HepG2 (cell line): ENCODE measurements around the gene CFAP97. TPM values are rescaled to one million over a fixed set of nuclear protein-coding genes. Genes with fewer than 3 reads are reported as not detected.
A peak's percentile ranks its signal among the peaks of the same experiment; 100 is the strongest.

Experiments used
- AKAP8 ChIP-seq: sonication (generic); formaldehyde crosslinking; IDR thresholded peaks from 2 replicates; pipeline ENCODE4 v1.5.1; 2020; ENCODE audit warnings: mild to moderate bottlenecking, missing genetic modification reagents
- CENPBD1 ChIP-seq: sonication (generic); formaldehyde crosslinking; IDR thresholded peaks from 2 replicates; pipeline ENCODE4 v1.8.0; 2022; ENCODE audit warnings: missing genetic modification reagents, low read depth, mild to moderate bottlenecking, borderline replicate concordance
- CENPX ChIP-seq: sonication (generic); formaldehyde crosslinking; IDR thresholded peaks from 2 replicates; pipeline ENCODE4 v1.9.0; 2021; ENCODE audit warnings: mild to moderate bottlenecking, missing genetic modification reagents, moderate library complexity
- E2F1 ChIP-seq: sonication (generic); formaldehyde crosslinking; IDR thresholded peaks from 2 replicates; pipeline ENCODE4 v1.5.0; 2020; ENCODE audit warnings: missing genetic modification reagents
- HOXA3 ChIP-seq: sonication (generic); formaldehyde crosslinking; IDR thresholded peaks from 2 replicates; pipeline ENCODE4 v1.5.0; 2020; ENCODE audit warnings: missing genetic modification reagents
- KDM6A ChIP-seq: IDR thresholded peaks from 2 replicates; pipeline ENCODE4 v1.6.1; 2016; ENCODE audit warnings: low read depth
- KLF15 ChIP-seq: sonication (generic); formaldehyde crosslinking; IDR thresholded peaks from 2 replicates; pipeline ENCODE4 v1.8.1; 2023; ENCODE audit warnings: borderline replicate concordance, mild to moderate bottlenecking, inconsistent platforms, missing genetic modification reagents, mixed read lengths
- SP4 ChIP-seq: sonication (generic); formaldehyde crosslinking; IDR thresholded peaks from 2 replicates; pipeline ENCODE4 v1.8.1; 2023; ENCODE audit warnings: mild to moderate bottlenecking, missing genetic modification reagents
- TRAFD1 ChIP-seq: sonication (generic); formaldehyde crosslinking; IDR thresholded peaks from 2 replicates; pipeline ENCODE4 v1.5.1; 2020; ENCODE audit warnings: missing genetic modification reagents, mild to moderate bottlenecking, borderline replicate concordance
- TSC22D2 ChIP-seq: sonication (generic); formaldehyde crosslinking; IDR thresholded peaks from 2 replicates; pipeline ENCODE4 v1.5.1; 2020; ENCODE audit warnings: missing genetic modification reagents, mild to moderate bottlenecking, borderline replicate concordance
- YEATS4 ChIP-seq: sonication (generic); formaldehyde crosslinking; IDR thresholded peaks from 2 replicates; pipeline ENCODE4 v1.4.0; 2020; ENCODE audit warnings: missing genetic modification reagents, borderline replicate concordance
- YY1 ChIP-seq: IDR thresholded peaks from 2 replicates; pipeline ENCODE4 v1.6.1; 2011; ENCODE audit warnings: low read length, low read depth, moderate library complexity, mild to moderate bottlenecking; ENCODE audit not compliant: insufficient read depth, insufficient replicate concordance
- ZBTB25 ChIP-seq: IDR thresholded peaks from 2 replicates; pipeline ENCODE4 v1.6.1; 2018; ENCODE audit warnings: missing genetic modification reagents
- ZFP82 ChIP-seq: sonication (generic); formaldehyde crosslinking; IDR thresholded peaks from 2 replicates; pipeline ENCODE4 v1.5.1; 2020; ENCODE audit warnings: mild to moderate bottlenecking, missing genetic modification reagents, borderline replicate concordance
- ZHX2 ChIP-seq, 2 experiments: sonication (generic) in 1 of 2; formaldehyde crosslinking in 1 of 2; IDR thresholded peaks; 2 replicates each; pipeline versions ENCODE4 v1.6.1 to v1.9.0; 2014 to 2022; ENCODE audit warnings: antibody characterized with exemption in 1 of 2, borderline replicate concordance in 1 of 2, inconsistent platforms in 1 of 2, low read depth in 1 of 2, missing genetic modification reagents in 1 of 2
- ZNF430 ChIP-seq: sonication (generic); formaldehyde crosslinking; IDR thresholded peaks from 2 replicates; pipeline ENCODE4 v1.9.0; 2021; ENCODE audit warnings: mild to moderate bottlenecking, missing genetic modification reagents
- ZNF850 ChIP-seq: sonication (generic); formaldehyde crosslinking; conservative IDR thresholded peaks from 2 replicates; pipeline ENCODE4 v1.9.0; 2021; ENCODE audit warnings: mild to moderate bottlenecking, missing genetic modification reagents
- ZSCAN22 ChIP-seq: sonication (generic); formaldehyde crosslinking; IDR thresholded peaks from 2 replicates; pipeline ENCODE4 v1.4.0; 2020; ENCODE audit warnings: mild to moderate bottlenecking, missing genetic modification reagents
- polyA plus RNA-seq, 8 experiments: library from polyadenylated mRNA; depleted of rRNA in 3 of 8; stranded (reverse) in 7 of 8; unstranded in 1 of 8; fragments of >200 nt; fragmentation: Illumina TruSeq in 4 of 8; extraction: Trizol in 4 of 8; gene quantifications; 2 replicates each; pipeline versions ENCODE4 v1.2.1 to v1.2.3, GENCODE V29; 2011 to 2016; ENCODE audit warnings: low read depth in 4 of 8, missing spikeins in 1 of 8, mixed read lengths in 1 of 8; ENCODE audit not compliant: insufficient read depth in 1 of 8
- total RNA-seq, 5 experiments: library from RNA; depleted of rRNA; stranded (reverse); fragments of >200 nt; fragmentation: Illumina TruSeq; extraction: Trizol; gene quantifications; 2 replicates each; pipeline ENCODE4 v1.2.3, GENCODE V29; 2016; ENCODE audit warnings: low read depth in 1 of 5

The CFAP97 gene
- total and polyA plus RNA-seq, 2 of the 13 experiments (the other 11 are each of a cell fraction or from before 2014, with no cell fraction given), result 32.1 to 44.4 TPM

GRCh38 chr4:185209031-185209851 is 5.4 kb upstream of the CFAP97 start, which contains the start of gene SNX25 (continued):
- TF ChIP-seq TRAFD1 (no peak), KDM6A (CRISPR knock-in tag) (no peak), ZSCAN22 (CRISPR knock-in tag) (no peak), YY1 (no peak), ZNF430 (no peak), CENPBD1 (CRISPR knock-in tag) (no peak; the same call in 1 of the 2 replicates), YEATS4 (CRISPR knock-in tag) (peak; percentile 38; the same call in 1 of the 2 replicates), AKAP8 (CRISPR knock-in tag) (no peak), ZHX2 (IDR thresholded peaks at IDR 0.05; ENCODE audit: low read depth) (peak; percentile 26; the same call in 1 of the 2 replicates), ZHX2 (CRISPR knock-in tag; IDR thresholded peaks at IDR 0.05; ENCODE audit: borderline replicate concordance) (no peak; the same call in 1 of the 2 replicates), HOXA3 (CRISPR knock-in tag) (peak; percentile 62), ZFP82 (no peak), E2F1 (CRISPR knock-in tag) (no peak), SP4 (CRISPR knock-in tag) (peak; percentile 96), KLF15 (CRISPR knock-in tag) (no peak), ZNF850 (no peak), TSC22D2 (no peak), ZBTB25 (no peak), CENPX (no peak)
